Neuronal stem cell (in vitro differentiated cells): ENCODE measurements around the gene CDKN2AIPNL.

Source experiments
- DNase-seq: peaks from one replicate; pipeline ENCODE4 v3.0.0-alpha.2; 2013; ENCODE audit warnings: low spot score
- H2AFZ ChIP-seq: one replicate; pipeline ENCODE4 v1.6.1; 2013; ENCODE audit warnings: mild to moderate bottlenecking, low read length, inconsistent platforms
- H2AK5ac ChIP-seq: 2 replicates; pipeline ENCODE4 v1.6.1; 2013; ENCODE audit warnings: low read depth, mild to moderate bottlenecking, inconsistent platforms, low read length, moderate library complexity, mixed read lengths
- H2BK120ac ChIP-seq: 2 replicates; pipeline ENCODE4 v1.6.1; 2013; ENCODE audit warnings: low read depth, mild to moderate bottlenecking, inconsistent platforms, low read length, moderate library complexity, mixed read lengths
- H2BK12ac ChIP-seq: one replicate; pipeline ENCODE4 v1.6.1; 2013; ENCODE audit warnings: low read length, inconsistent platforms
- H2BK15ac ChIP-seq: 2 replicates; pipeline ENCODE4 v1.6.1; 2013; ENCODE audit warnings: mild to moderate bottlenecking, low read length, inconsistent platforms, mixed read lengths
- H2BK5ac ChIP-seq: one replicate; pipeline ENCODE4 v1.6.1; 2013; ENCODE audit warnings: inconsistent platforms, mild to moderate bottlenecking, low read length, moderate library complexity
- H3K14ac ChIP-seq: one replicate; pipeline ENCODE4 v1.6.1; 2013; ENCODE audit warnings: low read length, inconsistent platforms
- H3K18ac ChIP-seq: 2 replicates; pipeline ENCODE4 v1.6.1; 2013; ENCODE audit warnings: low read length, inconsistent platforms
- H3K23ac ChIP-seq: 2 replicates; pipeline ENCODE4 v1.6.1; 2013; ENCODE audit warnings: low read depth, mild to moderate bottlenecking, mixed read lengths, low read length, inconsistent platforms; ENCODE audit not compliant: poor library complexity
- H3K27ac ChIP-seq: replicated peaks from 3 replicates; pipeline ENCODE4 v1.5.1; 2013; ENCODE audit warnings: low read length, inconsistent platforms
- H3K27me3 ChIP-seq, 3 experiments: 2 replicates each; pipeline ENCODE4 v1.6.1; 2013; ENCODE audit warnings: low read length in 3 of 3, mild to moderate bottlenecking in 2 of 3, inconsistent platforms in 1 of 3, low read depth in 1 of 3, mixed read lengths in 1 of 3, moderate library complexity in 1 of 3; ENCODE audit not compliant: control insufficient read depth in 3 of 3, insufficient read depth in 3 of 3
- H3K36me3 ChIP-seq, 2 donors: replicated peaks in 1 of 2; 2 replicates each; pipeline ENCODE4 v1.6.1; 2013; ENCODE audit warnings: low read length in 2 of 2; ENCODE audit not compliant: control insufficient read depth in 2 of 2, insufficient read depth in 2 of 2
- H3K4ac ChIP-seq: 2 replicates; pipeline ENCODE4 v1.6.1; 2013; ENCODE audit warnings: inconsistent platforms, mild to moderate bottlenecking, low read length, moderate library complexity
- H3K4me1 ChIP-seq, 2 donors: 1 replicate in 1 of 2; 2 replicates in 1 of 2; pipeline ENCODE4 v1.6.1; 2013; ENCODE audit warnings: low read length in 2 of 2, low read depth in 1 of 2; ENCODE audit not compliant: control insufficient read depth in 2 of 2, insufficient read depth in 1 of 2
- H3K4me2 ChIP-seq: one replicate; pipeline ENCODE4 v1.6.1; 2013; ENCODE audit warnings: mild to moderate bottlenecking, low read length, inconsistent platforms; ENCODE audit not compliant: insufficient read depth, poor library complexity, severe bottlenecking
- H3K4me3 ChIP-seq, 2 donors: 2 replicates each; pipeline ENCODE4 v1.5.1; 2013; ENCODE audit warnings: low read length in 2 of 2, mild to moderate bottlenecking in 2 of 2, inconsistent platforms in 1 of 2, moderate library complexity in 1 of 2
- H3K79me1 ChIP-seq: one replicate; pipeline ENCODE4 v1.6.1; 2013; ENCODE audit warnings: low read depth, mild to moderate bottlenecking, inconsistent platforms, low read length, moderate library complexity
- H3K9ac ChIP-seq: one replicate; pipeline ENCODE4 v1.6.1; 2013; ENCODE audit warnings: mild to moderate bottlenecking, low read depth, low read length, inconsistent platforms; ENCODE audit not compliant: poor library complexity
- H3K9me3 ChIP-seq, 2 donors: replicated peaks in 1 of 2; 2 replicates each; pipeline versions ENCODE3 to v1.6.1; 2013; ENCODE audit warnings: low read length in 2 of 2, mild to moderate bottlenecking in 2 of 2, inconsistent platforms in 1 of 2, low read depth in 1 of 2, mixed read lengths in 1 of 2, moderate library complexity in 1 of 2; ENCODE audit not compliant: control insufficient read depth in 2 of 2, insufficient read depth in 1 of 2
- H4K8ac ChIP-seq: one replicate; pipeline ENCODE4 v1.6.1; 2013; ENCODE audit warnings: low read depth, mild to moderate bottlenecking, inconsistent platforms, low read length, moderate library complexity
- H4K91ac ChIP-seq: one replicate; pipeline ENCODE4 v1.6.1; 2013; ENCODE audit warnings: low read length, low read depth, mild to moderate bottlenecking, inconsistent platforms; ENCODE audit not compliant: poor library complexity
- WGBS, 2 donors: extraction: QIAGEN DNeasy Blood & Tissue Kit; methylation state at CpG; one replicate each; pipeline ENCODE4 v1.1.7; 2013; ENCODE audit warnings: missing lambda C conversion rate in 2 of 2, mixed read lengths in 1 of 2; ENCODE audit not compliant: insufficient read length in 2 of 2, insufficient replicate concordance in 1 of 2; ENCODE audit errors: extremely low coverage in 2 of 2; 5-methylcytosine and 5-hydroxymethylcytosine counted together

CDKN2AIPNL gene

GRCh38 chr5:134458234-134459009, 46.7 kb upstream of the CDKN2AIPNL start:
- H4K91ac ChIP-seq, result no peak overlapping the region
- H3K23ac ChIP-seq, result no peak overlapping the region
- no peak overlapping the region for H3K14ac ChIP-seq
- H3K27ac ChIP-seq, result no peak overlapping the region
- H2AFZ ChIP-seq, result no peak overlapping the region
- DNase-seq, result no peak
- H2BK15ac ChIP-seq, result no peak overlapping the region
- no peak overlapping the region for H3K18ac ChIP-seq
- H4K8ac ChIP-seq, result no peak overlapping the region
- no peak overlapping the region for H3K4ac ChIP-seq
- no peaks in the 10 kb centered on the region for H3K9me3 ChIP-seq
- no peak overlapping the region for H3K4me2 ChIP-seq
- no CpG with 5 or more reads among the region's 10 CpGs for WGBS, 2 donors
- no peak overlapping the region for H2AK5ac ChIP-seq
- H2BK5ac ChIP-seq, result no peak overlapping the region
- no peak overlapping the region for H3K9ac ChIP-seq
- H3K4me3 ChIP-seq, result no peak overlapping the region
- H3K4me1 ChIP-seq, result no peaks in the 10 kb centered on the region
- no peak overlapping the region for H2BK12ac ChIP-seq
- no peaks in the 10 kb centered on the region for H3K79me1 ChIP-seq
- H2BK120ac ChIP-seq, result no peak overlapping the region
- peaks cover 0 to 4% (median 0%) of the 10 kb centered on the region in 3 experiments for H3K27me3 ChIP-seq
- no peaks in the 10 kb centered on the region for H3K36me3 ChIP-seq

DNA sequence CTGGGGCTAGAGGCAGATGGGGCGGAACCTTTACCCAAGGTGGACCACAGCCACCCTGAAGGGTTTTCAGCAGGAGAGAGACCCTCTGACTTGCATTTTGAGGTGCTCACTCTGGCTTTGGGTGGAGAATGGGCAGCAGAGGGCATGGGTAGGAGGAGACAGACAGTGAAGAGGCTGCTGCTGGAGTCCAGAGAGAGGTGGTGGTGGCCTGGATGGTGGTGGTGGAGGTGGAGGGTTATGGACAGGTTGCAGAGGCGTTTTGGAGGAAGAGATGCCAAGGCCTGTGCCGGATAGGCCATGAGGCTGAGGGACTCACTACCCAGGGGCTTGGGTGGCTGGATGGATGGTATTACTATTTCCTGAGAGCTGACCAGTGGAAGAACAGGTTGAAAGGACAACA, 46.1 kb upstream of the CDKN2AIPNL start:
- H4K91ac ChIP-seq, result no peak overlapping the region

DNA sequence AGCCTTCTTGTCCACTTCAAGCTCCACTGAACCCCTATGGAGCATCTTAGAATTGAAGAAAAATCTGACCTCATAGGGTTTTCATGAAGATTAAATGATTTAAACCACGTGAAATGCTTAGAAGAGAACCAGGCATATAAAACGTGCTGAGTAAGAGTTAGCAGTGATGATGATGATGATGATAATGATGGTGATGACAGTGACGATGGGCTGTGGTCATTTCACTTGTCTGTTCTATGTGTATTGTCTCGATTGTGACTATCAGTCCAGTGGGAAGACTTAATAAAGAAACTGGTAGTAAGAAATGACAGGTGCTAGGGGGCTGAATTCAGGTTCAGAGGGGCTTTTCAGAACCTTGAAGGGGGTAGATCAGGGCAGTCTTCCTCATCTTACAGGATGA, 45.1 kb upstream of the CDKN2AIPNL start:
- Histone ChIP-seq H4K8ac (no peak overlapping the region), H2BK15ac (no peak overlapping the region), H2AK5ac (no peak overlapping the region), H3K18ac (no peak overlapping the region), H3K14ac (no peak overlapping the region), H2BK12ac (no peak overlapping the region), H2BK120ac (no peak overlapping the region), H3K79me1 (no peaks in the 10 kb centered on the region), H4K91ac (no peak overlapping the region), H3K4me1 (no peaks in the 10 kb centered on the region), H3K27me3 (peaks cover 0 to 8% (median 0%) of the 10 kb centered on the region in 3 experiments), H3K23ac (no peak overlapping the region), H3K9ac (no peak overlapping the region), H3K4me3 (no peak overlapping the region), H3K4me2 (no peak overlapping the region), H2BK5ac (no peak overlapping the region), H3K9me3 (no peaks in the 10 kb centered on the region), H3K36me3 (no peaks in the 10 kb centered on the region), H3K4ac (no peak overlapping the region), H3K27ac (no peak overlapping the region), H2AFZ (no peak overlapping the region)
- WGBS, 2 donors, result no CpG with 5 or more reads among the region's 4 CpGs
- no peak for DNase-seq

More for the DNA sequence above, 46.1 kb upstream of the CDKN2AIPNL start:
- no peak for DNase-seq
- H3K4me1 ChIP-seq, result no peaks in the 10 kb centered on the region
- H3K27ac ChIP-seq, result no peak overlapping the region
- H2AFZ ChIP-seq, result no peak overlapping the region
- no peaks in the 10 kb centered on the region for H3K79me1 ChIP-seq
- H3K4ac ChIP-seq, result no peak overlapping the region
- no peak overlapping the region for H4K8ac ChIP-seq
- H3K4me3 ChIP-seq, result no peak overlapping the region
- no peak overlapping the region for H3K4me2 ChIP-seq
- no peak overlapping the region for H2BK5ac ChIP-seq
- H3K27me3 ChIP-seq, result peaks cover 0 to 4% (median 0%) of the 10 kb centered on the region in 3 experiments
- H2BK12ac ChIP-seq, result no peak overlapping the region
- no peak overlapping the region for H2BK15ac ChIP-seq
- no peaks in the 10 kb centered on the region for H3K36me3 ChIP-seq
- H3K23ac ChIP-seq, result no peak overlapping the region
- H3K14ac ChIP-seq, result no peak overlapping the region
- H3K9me3 ChIP-seq, result no peaks in the 10 kb centered on the region
- H3K18ac ChIP-seq, result no peak overlapping the region
- WGBS, 2 donors, result no CpG with 5 or more reads among the region's 3 CpGs
- no peak overlapping the region for H2BK120ac ChIP-seq
- H3K9ac ChIP-seq, result no peak overlapping the region
- H2AK5ac ChIP-seq, result peak overlapping the region; percentile 53

GRCh38 chr5:134455466-134455865, 43.8 kb upstream of the CDKN2AIPNL start:
- H3K9ac ChIP-seq, result no peak overlapping the region
- DNase-seq, result no peak
- no peak overlapping the region for H3K14ac ChIP-seq
- H2BK15ac ChIP-seq, result no peak overlapping the region
- no peak overlapping the region for H4K8ac ChIP-seq
- H2AFZ ChIP-seq, result no peak overlapping the region
- no peak overlapping the region for H3K4me3 ChIP-seq
- H2BK12ac ChIP-seq, result no peak overlapping the region
- H3K4me2 ChIP-seq, result no peak overlapping the region
- no peak overlapping the region for H2BK120ac ChIP-seq
- no peak overlapping the region for H3K4ac ChIP-seq
- H3K9me3 ChIP-seq, result no peaks in the 10 kb centered on the region
- no peaks in the 10 kb centered on the region for H3K79me1 ChIP-seq
- no peak overlapping the region for H3K27ac ChIP-seq
- H2AK5ac ChIP-seq, result no peak overlapping the region
- no peaks in the 10 kb centered on the region for H3K36me3 ChIP-seq
- H3K27me3 ChIP-seq, result peaks cover 0 to 10% (median 0%) of the 10 kb centered on the region in 3 experiments
- no peak overlapping the region for H3K18ac ChIP-seq
- no peak overlapping the region for H4K91ac ChIP-seq
- H3K23ac ChIP-seq, result no peak overlapping the region
- no peaks in the 10 kb centered on the region for H3K4me1 ChIP-seq
- WGBS, 2 donors, result no CpG with 5 or more reads among the region's 8 CpGs
- no peak overlapping the region for H2BK5ac ChIP-seq
